CD8-positive, alpha-beta memory T cell (primary cell): ENCODE measurements around the gene GLCCI1. TPM values are rescaled to one million over a fixed set of nuclear protein-coding genes. Genes with fewer than 3 reads are reported as not detected.

Experiments
- CTCF ChIA-PET: fragments of 350-600 bp; sonication (Branson Sonifier 250); formaldehyde crosslinking; loops from one replicate; lab custom pipeline; 2021; ENCODE audit warnings: antibody characterized with exemption; lab: Charles Lee
- POLR2A ChIA-PET: fragments of 350-600 bp; sonication (Branson Sonifier 250); formaldehyde crosslinking; loops from one replicate; lab custom pipeline; 2021; ENCODE audit warnings: antibody characterized with exemption; lab: Charles Lee
- DNase-seq, 5 donors: peaks; one replicate each; pipeline versions ENCODE4 v3.0.0 to v3.0.0-alpha.2; 2020 to 2022; ENCODE audit warnings: mixed read lengths in 1 of 5
- H3K27ac ChIP-seq: one replicate; pipeline ENCODE4 v1.7.0; 2013; ENCODE audit warnings: low read depth, mild to moderate bottlenecking, low read length, moderate library complexity
- H3K27me3 ChIP-seq: 2 replicates; pipeline ENCODE4 v1.7.0; 2013; ENCODE audit warnings: low read length, mild to moderate bottlenecking; ENCODE audit not compliant: insufficient read depth, poor library complexity, severe bottlenecking
- H3K36me3 ChIP-seq: 2 replicates; pipeline ENCODE4 v1.7.0; 2013; ENCODE audit warnings: mild to moderate bottlenecking, low read length, moderate library complexity; ENCODE audit not compliant: insufficient read depth
- H3K4me1 ChIP-seq: 2 replicates; pipeline ENCODE4 v1.7.0; 2013; ENCODE audit warnings: mild to moderate bottlenecking, low read length, moderate library complexity; ENCODE audit not compliant: insufficient read depth
- H3K4me3 ChIP-seq: 2 replicates; pipeline ENCODE4 v1.7.0; 2013; ENCODE audit warnings: mild to moderate bottlenecking, low read length
- H3K9me3 ChIP-seq: 2 replicates; pipeline ENCODE4 v1.7.0; 2013; ENCODE audit warnings: mild to moderate bottlenecking, low read length
- H3K27ac Mint-ChIP-seq, 8 donors: one replicate each; pipeline ENCODE4 v1.8.0; 2020 to 2021; ENCODE audit warnings: mixed read lengths in 8 of 8, mild to moderate bottlenecking in 6 of 8, inconsistent platforms in 3 of 8, moderate library complexity in 3 of 8
- H3K27me3 Mint-ChIP-seq, 2 donors: one replicate each; pipeline ENCODE4 v1.8.0; 2020 to 2021; ENCODE audit warnings: mixed read lengths in 2 of 2, mild to moderate bottlenecking in 1 of 2, moderate library complexity in 1 of 2
- H3K36me3 Mint-ChIP-seq, 3 donors: one replicate each; pipeline ENCODE4 v1.8.0; 2020 to 2021; ENCODE audit warnings: mixed read lengths in 3 of 3, inconsistent platforms in 1 of 3, mild to moderate bottlenecking in 1 of 3
- H3K4me1 Mint-ChIP-seq, 3 donors: one replicate each; pipeline ENCODE4 v1.8.0; 2020 to 2021; ENCODE audit warnings: mixed read lengths in 3 of 3, inconsistent platforms in 1 of 3, mild to moderate bottlenecking in 1 of 3
- H3K4me3 Mint-ChIP-seq, 7 donors: one replicate each; pipeline ENCODE4 v1.8.0; 2020 to 2021; ENCODE audit warnings: mixed read lengths in 7 of 7, mild to moderate bottlenecking in 6 of 7, moderate library complexity in 4 of 7, inconsistent platforms in 2 of 7
- H3K9me3 Mint-ChIP-seq, 5 donors: one replicate each; pipeline ENCODE4 v1.8.0; 2020 to 2022; ENCODE audit warnings: mixed read lengths in 5 of 5, mild to moderate bottlenecking in 3 of 5, moderate library complexity in 2 of 5, inconsistent platforms in 1 of 5
- polyA plus RNA-seq: library from polyadenylated mRNA; unstranded; fragments of 300-500 nt; fragmentation: Illumina TruSeq; gene quantifications from one replicate; pipeline ENCODE4 v1.2.3, GENCODE V29; 2021
- total RNA-seq, 2 experiments: library from RNA; stranded (reverse); gene quantifications; one replicate each; pipeline ENCODE4 v1.2.3, GENCODE V29; 2021

Gene GLCCI1
- total and polyA plus RNA-seq, 3 experiments from 2014 or later, result 9.5 to 29.1 (median 12.9) TPM

- POLR2A ChIA-PET, result no interaction called here
- Mint-ChIP-seq H3K27ac (peak overlapping the region in 2 of 8 donors; percentile 13 to 61), H3K9me3 (peaks cover 6 to 20% (median 17%) of the 10 kb centered on the region in 5 donors), H3K4me3 (no peak overlapping the region), H3K27me3 (no peaks in the 10 kb centered on the region), H3K36me3 (peaks cover 24 to 57% (median 34%) of the 10 kb centered on the region in 3 donors), H3K4me1 (peaks cover 26 to 34% (median 31%) of the 10 kb centered on the region in 3 donors)
- no peak for DNase-seq
- Histone ChIP-seq H3K9me3 (no peaks in the 10 kb centered on the region), H3K27ac (no peak overlapping the region), H3K36me3 (no peaks in the 10 kb centered on the region), H3K27me3 (no peaks in the 10 kb centered on the region), H3K4me3 (no peak overlapping the region), H3K4me1 (no peaks in the 10 kb centered on the region)
- CTCF ChIA-PET, result no interaction called here
Observed at GRCh38 chr7:8005279-8005678, 36.7 kb downstream of the GLCCI1 start.

DNA sequence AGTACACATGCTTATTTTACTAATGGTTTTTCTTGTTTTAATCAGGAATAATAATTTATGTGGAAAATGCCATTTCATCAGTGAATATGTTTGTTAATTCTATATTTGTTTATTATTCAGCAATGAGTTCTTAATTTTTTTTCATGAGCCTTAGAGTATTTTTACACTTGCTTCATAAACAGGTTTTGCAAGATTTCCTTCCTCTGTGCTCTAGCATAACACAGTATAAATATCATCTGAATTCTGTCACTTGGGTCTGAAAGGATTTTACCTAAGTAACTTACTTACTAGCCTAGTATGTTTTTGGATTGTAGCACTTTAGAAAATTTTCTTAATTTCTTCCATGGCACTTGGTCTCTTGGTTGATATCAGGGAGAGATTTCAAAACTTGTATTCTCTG, 45.8 kb downstream of the GLCCI1 start:
- Mint-ChIP-seq H3K36me3 (peaks cover 5 to 18% (median 6%) of the 10 kb centered on the region in 3 donors), H3K27me3 (no peaks in the 10 kb centered on the region), H3K27ac (peak overlapping the region; percentile 59 to 94 (median 85)), H3K4me3 (peak overlapping the region; percentile 9 to 84 (median 62)), H3K9me3 (no peaks in the 10 kb centered on the region), H3K4me1 (peaks cover 59 to 77% (median 67%) of the 10 kb centered on the region in 3 donors)
- Histone ChIP-seq H3K27me3 (no peaks in the 10 kb centered on the region), H3K27ac (no peak overlapping the region), H3K4me3 (no peak overlapping the region), H3K9me3 (no peaks in the 10 kb centered on the region), H3K4me1 (peaks cover 36% of the 10 kb centered on the region), H3K36me3 (no peaks in the 10 kb centered on the region)
- POLR2A ChIA-PET, result no interaction called here
- CTCF ChIA-PET, result no interaction called here
- DNase-seq, result no peak

DNA sequence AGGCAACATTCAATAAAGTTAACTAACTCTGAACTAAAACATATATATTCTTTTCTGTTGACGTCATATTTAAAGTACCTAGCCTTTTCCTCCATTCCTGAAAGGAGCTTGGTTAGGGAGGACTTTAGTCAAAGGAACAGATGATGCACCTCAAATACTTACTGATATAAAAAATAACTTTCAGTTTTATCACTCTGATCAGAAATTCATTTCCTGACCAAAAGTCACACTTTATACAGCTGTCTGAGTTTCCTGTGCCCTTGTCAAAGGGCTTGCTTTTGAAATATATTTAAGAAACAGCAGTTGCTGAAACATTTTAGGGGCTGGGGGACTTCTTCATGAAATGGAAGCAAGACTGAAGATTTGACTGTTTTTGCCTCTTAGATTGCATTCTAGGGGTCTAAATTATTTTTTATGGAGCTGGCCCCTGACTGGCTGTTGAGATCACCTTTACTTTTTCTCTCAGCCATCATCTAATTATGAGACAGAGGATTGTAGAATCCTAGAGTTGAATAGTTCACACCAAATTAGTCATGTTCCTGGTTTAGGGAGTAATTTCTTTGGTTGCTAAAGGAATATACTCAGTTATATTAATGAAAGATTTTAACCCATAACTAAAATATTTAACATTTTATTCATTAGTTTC, 46.6 kb downstream of the GLCCI1 start:
- Histone ChIP-seq H3K4me3 (no peak overlapping the region), H3K4me1 (peaks cover 36% of the 10 kb centered on the region), H3K9me3 (no peaks in the 10 kb centered on the region), H3K36me3 (no peaks in the 10 kb centered on the region), H3K27ac (no peak overlapping the region), H3K27me3 (no peaks in the 10 kb centered on the region)
- DNase-seq, result peak in 2 of 5 donors; percentile 28 to 46
- Mint-ChIP-seq H3K9me3 (no peaks in the 10 kb centered on the region), H3K4me1 (peaks cover 61 to 76% (median 75%) of the 10 kb centered on the region in 3 donors), H3K27ac (peak overlapping the region; percentile 76 to 91 (median 86)), H3K36me3 (peaks cover 5 to 23% (median 8%) of the 10 kb centered on the region in 3 donors), H3K4me3 (peak overlapping the region; percentile 31 to 84 (median 67)), H3K27me3 (no peaks in the 10 kb centered on the region)
- ChIA-PET POLR2A (interaction anchor here (0.7 kb wide), 2 partner anchors 47 to 848 kb away, joined by 3 to 4 read pairs; partner anchors contain the start of gene GLCCI1), CTCF (no interaction called here)

DNA sequence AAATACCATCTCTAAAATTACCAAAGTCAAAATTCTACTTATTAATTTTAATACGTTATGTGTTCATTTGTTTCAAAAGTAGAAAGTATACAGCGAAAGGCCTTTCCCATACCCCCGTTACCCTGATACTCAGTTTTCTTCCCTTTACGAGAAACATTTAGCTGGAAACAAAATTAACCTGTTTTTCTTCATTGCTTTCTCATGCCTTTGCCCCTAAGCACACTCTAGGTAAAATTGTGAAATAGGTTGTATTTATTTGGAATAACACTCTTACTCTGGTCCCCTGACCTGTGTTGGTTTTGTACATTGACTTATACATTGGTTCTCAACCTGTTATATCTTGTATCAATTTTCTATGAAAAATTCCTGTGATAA, 47.1 kb downstream of the GLCCI1 start:
- H3K9me3 Mint-ChIP-seq, result no peaks in the 10 kb centered on the region
- H3K36me3 Mint-ChIP-seq, result peaks cover 5 to 22% (median 8%) of the 10 kb centered on the region in 3 donors
- H3K27me3 Mint-ChIP-seq, result no peaks in the 10 kb centered on the region
- DNase-seq, result no peak
- Histone ChIP-seq H3K27ac (no peak overlapping the region), H3K27me3 (no peaks in the 10 kb centered on the region), H3K36me3 (no peaks in the 10 kb centered on the region), H3K9me3 (no peaks in the 10 kb centered on the region), H3K4me3 (no peak overlapping the region), H3K4me1 (peaks cover 36% of the 10 kb centered on the region)
- H3K4me1 Mint-ChIP-seq, result peaks cover 57 to 72% (median 71%) of the 10 kb centered on the region in 3 donors
- POLR2A ChIA-PET, result no interaction called here
- CTCF ChIA-PET, result no interaction called here
- H3K4me3 Mint-ChIP-seq, result peak overlapping the region in 5 of 7 donors; percentile 15 to 55 (median 50)
- peak overlapping the region; percentile 64 to 91 (median 84) for H3K27ac Mint-ChIP-seq

DNA sequence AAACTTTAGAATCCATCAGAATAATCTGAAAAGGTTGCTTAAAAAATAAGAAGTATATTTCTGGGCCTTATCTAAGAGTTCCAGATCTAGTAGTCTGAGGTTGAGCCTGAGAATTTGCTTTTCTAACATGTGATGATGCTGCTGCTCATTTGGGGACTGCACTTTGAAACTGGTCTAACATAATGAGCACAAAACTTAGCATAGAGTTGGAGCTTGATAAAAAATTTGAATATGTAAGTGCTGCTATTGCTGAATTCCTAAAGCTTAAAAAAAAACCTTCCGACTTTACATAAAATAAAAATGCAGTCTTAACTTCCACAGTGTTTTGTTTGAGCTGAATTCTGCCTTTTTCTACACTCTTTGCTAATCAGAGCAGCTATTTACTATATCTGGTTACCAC, 48.8 kb downstream of the GLCCI1 start:
- no peak overlapping the region for H3K27ac ChIP-seq
- Mint-ChIP-seq H3K36me3 (peaks cover 3 to 19% (median 6%) of the 10 kb centered on the region in 3 donors), H3K9me3 (no peaks in the 10 kb centered on the region), H3K4me1 (peaks cover 50 to 66% (median 60%) of the 10 kb centered on the region in 3 donors), H3K27ac (peak overlapping the region; percentile 20 to 88 (median 63)), H3K27me3 (no peaks in the 10 kb centered on the region), H3K4me3 (peak overlapping the region in 1 of 7 donors; percentile 1)
- no peaks in the 10 kb centered on the region for H3K9me3 ChIP-seq
- peaks cover 36% of the 10 kb centered on the region for H3K4me1 ChIP-seq
- H3K4me3 ChIP-seq, result no peak overlapping the region
- H3K27me3 ChIP-seq, result no peaks in the 10 kb centered on the region
- ChIA-PET CTCF (no interaction called here), POLR2A (no interaction called here)
- DNase-seq, result no peak
- H3K36me3 ChIP-seq, result no peaks in the 10 kb centered on the region

- Mint-ChIP-seq H3K4me3 (peak overlapping the region in 3 of 7 donors; percentile 40 to 56 (median 49)), H3K4me1 (peaks cover 48 to 64% (median 62%) of the 10 kb centered on the region in 3 donors), H3K27me3 (no peaks in the 10 kb centered on the region), H3K36me3 (peaks cover 7 to 26% (median 17%) of the 10 kb centered on the region in 3 donors), H3K9me3 (no peaks in the 10 kb centered on the region), H3K27ac (peak overlapping the region in 4 of 8 donors; percentile 29 to 64 (median 48))
- no peak for DNase-seq
- H3K4me3 ChIP-seq, result no peak overlapping the region
- CTCF ChIA-PET, result no interaction called here
- POLR2A ChIA-PET, result no interaction called here
- no peaks in the 10 kb centered on the region for H3K36me3 ChIP-seq
- no peak overlapping the region for H3K27ac ChIP-seq
- H3K4me1 ChIP-seq, result peaks cover 36% of the 10 kb centered on the region
- no peaks in the 10 kb centered on the region for H3K27me3 ChIP-seq
- no peaks in the 10 kb centered on the region for H3K9me3 ChIP-seq
Observed at GRCh38 chr7:8018961-8019360, 50.4 kb downstream of the GLCCI1 start.

DNA sequence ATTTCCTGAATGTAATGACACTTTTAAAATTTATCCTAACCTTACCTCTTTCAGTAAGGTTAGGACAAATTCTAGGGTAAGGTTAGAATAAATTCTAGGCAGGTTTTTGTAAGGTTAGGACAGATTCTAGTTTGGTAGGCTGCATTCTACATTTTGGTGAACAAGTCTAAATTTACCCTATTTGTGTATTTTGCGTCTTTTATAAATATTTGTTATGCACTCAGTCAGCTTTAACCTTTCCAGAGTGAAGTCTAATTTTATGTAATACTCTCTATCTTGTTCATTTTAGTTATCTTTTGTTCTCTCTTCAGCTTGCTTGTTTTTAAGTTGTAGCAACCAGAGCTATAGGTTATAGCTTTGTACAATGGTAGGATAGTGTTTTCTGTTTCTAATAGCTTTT, 54.0 kb downstream of the GLCCI1 start:
- Histone ChIP-seq H3K27me3 (no peaks in the 10 kb centered on the region), H3K27ac (no peak overlapping the region), H3K9me3 (peaks cover 6% of the 10 kb centered on the region), H3K4me3 (no peak overlapping the region), H3K4me1 (peaks cover 1% of the 10 kb centered on the region), H3K36me3 (peaks cover 5% of the 10 kb centered on the region)
- H3K4me3 Mint-ChIP-seq, result no peak overlapping the region
- peaks cover 25 to 58% (median 51%) of the 10 kb centered on the region in 3 donors for H3K36me3 Mint-ChIP-seq
- no peak overlapping the region for H3K27ac Mint-ChIP-seq
- ChIA-PET POLR2A (interaction anchor here (1.3 kb wide), 1 partner anchor 53 kb away, joined by 3 read pairs; no protein-coding TSS in a partner anchor), CTCF (interaction anchor here (1.7 kb wide), 1 partner anchor 13 kb away, joined by 6 read pairs; no protein-coding TSS in a partner anchor)
- peaks cover 8 to 24% (median 18%) of the 10 kb centered on the region in 5 donors for H3K9me3 Mint-ChIP-seq
- no peaks in the 10 kb centered on the region for H3K27me3 Mint-ChIP-seq
- no peak for DNase-seq
- peaks cover 19 to 28% (median 25%) of the 10 kb centered on the region in 3 donors for H3K4me1 Mint-ChIP-seq

- H3K4me3 ChIP-seq, result no peak overlapping the region
- H3K27me3 ChIP-seq, result no peaks in the 10 kb centered on the region
- H3K27me3 Mint-ChIP-seq, result no peaks in the 10 kb centered on the region
- no peaks in the 10 kb centered on the region for H3K36me3 ChIP-seq
- H3K4me1 ChIP-seq, result peaks cover 10% of the 10 kb centered on the region
- H3K4me1 Mint-ChIP-seq, result peaks cover 30 to 56% (median 38%) of the 10 kb centered on the region in 3 donors
- H3K27ac ChIP-seq, result no peak overlapping the region
- peak overlapping the region; percentile 0 to 89 (median 69) for H3K27ac Mint-ChIP-seq
- no peaks in the 10 kb centered on the region for H3K9me3 ChIP-seq
- peaks cover 0 to 6% (median 2%) of the 10 kb centered on the region in 5 donors for H3K9me3 Mint-ChIP-seq
- H3K36me3 Mint-ChIP-seq, result peaks cover 13 to 24% (median 21%) of the 10 kb centered on the region in 3 donors
- CTCF ChIA-PET, result interaction anchor here (0.9 to 1.7 kb wide), 11 partner anchors 12 to 380 kb away, joined by 3 to 8 read pairs (median 3); no protein-coding TSS in a partner anchor
- H3K4me3 Mint-ChIP-seq, result no peak overlapping the region
- no peak for DNase-seq
- POLR2A ChIA-PET, result interaction anchor here (0.6 to 1.9 kb wide), 2 partner anchors 65 to 1607 kb away, joined by 7 to 9 read pairs; no protein-coding TSS in a partner anchor
Observed at GRCh38 chr7:8035192-8035591, 66.6 kb downstream of the GLCCI1 start.
